Hypothalamus (tissue), 51 donors: Measurements from ENCODE around the gene GRIP1.
"Not testable (repeated sequence)": the region's sequence is repeated elsewhere in the genome, so short reads cannot be mapped to it uniquely, and the experiment has no call there.

Source experiments
- DNase-seq, 51 donors: peaks; one replicate each; lab custom pipeline; 2025; lab: John Stamatoyannopoulos, UW

GRIP1 gene

DNA sequence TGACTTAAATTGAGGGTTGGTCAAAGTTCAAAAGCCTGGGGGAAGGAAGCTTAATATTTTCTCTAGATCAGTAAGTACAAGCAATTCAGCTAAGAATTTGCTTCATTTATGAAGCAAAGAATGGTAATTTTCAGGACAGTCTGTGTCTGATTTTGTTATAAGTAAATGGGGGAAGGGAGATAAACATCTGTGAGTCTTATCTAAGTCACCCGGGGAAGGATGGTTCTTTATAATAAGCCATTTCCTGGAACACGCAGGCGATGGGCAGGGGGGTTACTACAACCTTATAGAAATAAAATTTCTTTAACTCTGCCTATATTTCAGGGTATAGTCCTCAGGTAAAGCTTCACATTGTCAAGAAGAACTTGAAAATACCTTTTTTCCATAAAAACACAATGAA, 333.7 kb downstream of the GRIP1 start:
- DNase-seq, result no peak

DNA sequence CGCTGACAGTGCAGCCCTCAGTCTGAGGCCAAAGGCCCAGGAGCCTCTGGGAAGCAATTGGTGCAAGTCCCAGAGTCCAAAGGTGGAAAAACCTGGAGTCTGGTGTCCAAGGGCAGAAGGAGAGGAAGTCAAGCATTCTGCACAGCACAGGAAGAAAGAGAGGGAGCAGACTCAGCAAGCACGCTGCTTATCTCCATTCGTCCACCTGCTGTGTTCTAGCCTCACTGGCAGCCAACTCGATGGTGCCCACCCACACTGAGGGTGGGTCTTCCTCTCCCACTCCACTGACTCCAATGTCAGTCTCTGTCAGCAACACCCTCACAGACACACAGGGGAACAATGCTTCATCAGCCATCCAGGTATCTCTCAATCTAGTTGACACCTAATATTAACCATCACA, 337.8 kb downstream of the GRIP1 start:
- no peak for DNase-seq

DNA sequence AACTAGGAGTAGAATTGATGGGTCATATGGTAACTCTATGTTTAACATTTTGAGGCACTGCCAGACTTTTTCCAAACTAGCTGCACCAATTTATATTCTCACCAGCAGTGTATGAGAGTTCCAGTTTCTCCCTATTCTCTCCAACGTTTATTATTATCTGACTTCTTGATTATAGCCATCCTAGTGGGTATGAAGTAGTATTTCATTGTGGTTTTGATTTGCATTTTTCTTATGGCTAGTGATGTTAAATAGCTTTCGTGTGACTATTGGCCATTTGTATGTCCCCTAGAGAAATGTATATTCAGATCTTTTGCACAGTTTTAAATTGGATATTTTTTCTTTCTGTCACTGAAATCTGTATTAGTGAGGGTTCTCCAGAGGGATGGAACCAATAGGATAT, 338.7 kb downstream of the GRIP1 start:
- no peak for DNase-seq

DNA sequence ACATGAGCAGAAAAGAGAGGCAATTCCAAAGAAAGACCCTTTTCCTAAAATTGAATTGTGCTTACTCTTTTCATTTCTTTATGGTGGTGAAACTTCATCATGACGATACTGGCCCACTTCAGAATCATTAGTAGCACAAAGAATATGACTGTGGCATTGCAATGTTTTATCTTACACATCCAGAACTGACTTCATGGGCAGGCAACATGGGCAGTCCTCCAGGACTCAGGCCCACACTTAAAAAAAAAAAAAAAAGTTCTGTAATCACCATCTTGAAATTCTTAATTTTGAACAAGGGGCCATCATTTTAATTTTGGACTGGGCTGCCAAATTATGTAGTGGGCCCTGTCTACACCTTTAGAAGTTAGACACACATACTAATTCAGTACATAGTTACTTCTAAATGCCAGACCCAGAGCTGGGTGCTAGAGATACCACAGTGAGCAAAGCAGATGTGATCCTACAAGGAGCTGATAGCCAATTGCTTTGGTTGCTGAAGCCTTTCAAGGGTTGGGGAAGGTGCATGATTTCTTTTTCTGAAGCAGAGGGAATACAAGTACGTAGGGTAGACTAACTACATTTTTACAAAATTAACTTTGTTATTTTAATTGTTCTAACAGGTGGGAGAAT, 341.4 kb downstream of the GRIP1 start:
- no peak for DNase-seq

DNA sequence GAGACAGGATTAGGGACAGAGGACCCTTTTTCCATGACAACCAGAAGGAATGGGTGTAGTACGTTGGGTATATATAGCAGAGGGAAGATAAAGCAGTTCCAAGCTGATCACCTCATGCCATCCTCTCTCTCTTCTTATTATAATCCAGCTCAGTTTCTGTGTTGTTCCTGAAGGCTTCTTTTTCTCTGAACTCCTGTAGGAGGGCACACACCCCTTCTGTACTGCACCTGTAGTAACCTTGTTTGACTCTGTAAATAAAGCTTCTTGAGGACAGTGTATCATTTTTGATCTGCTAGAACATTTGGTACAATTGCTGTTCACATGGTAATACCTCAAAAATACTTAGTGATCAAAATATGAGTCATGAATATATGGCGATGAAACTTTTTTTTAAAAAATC, 343.1 kb downstream of the GRIP1 start:
- DNase-seq, result peak in 1 of 51 donors; percentile 14

DNA sequence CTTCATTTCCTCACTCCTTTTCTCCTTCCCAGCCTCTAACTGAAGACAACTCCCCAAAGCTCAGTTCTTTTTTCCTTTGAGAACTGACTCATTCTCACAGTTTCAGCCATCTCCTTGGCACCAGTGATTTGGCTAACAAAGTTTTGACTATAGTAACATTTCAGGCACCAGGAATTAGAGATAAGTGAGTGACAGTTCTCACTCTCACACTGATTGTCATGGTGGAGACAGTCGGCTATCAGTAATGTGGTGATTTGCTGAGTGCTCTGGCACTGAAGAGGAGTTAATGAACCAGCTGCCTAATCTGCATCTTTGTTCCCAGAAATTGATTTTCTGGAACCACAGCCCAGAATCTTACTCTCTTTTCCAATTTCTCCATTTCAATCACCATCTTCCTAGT, 347.1 kb downstream of the GRIP1 start:
- no peak for DNase-seq

DNA sequence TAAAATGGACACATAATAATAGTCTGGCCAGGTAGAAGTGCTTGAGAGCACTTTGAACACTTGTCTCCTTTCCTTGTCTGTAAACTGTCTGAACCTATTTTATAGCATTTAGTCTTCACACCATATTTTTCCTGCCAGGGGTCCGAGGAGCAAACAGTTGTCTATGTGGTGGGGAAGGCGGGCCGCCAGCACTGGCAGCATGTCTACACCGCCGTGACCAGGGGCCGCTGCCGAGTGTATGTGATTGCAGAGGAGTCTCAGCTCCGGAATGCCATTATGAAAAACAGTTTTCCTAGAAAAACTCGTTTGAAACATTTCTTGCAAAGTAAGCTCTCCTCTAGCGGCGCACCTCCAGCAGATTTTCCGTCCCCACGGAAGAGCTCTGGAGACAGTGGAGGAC, 347.9 kb downstream of the GRIP1 start:
- no peak for DNase-seq

DNA sequence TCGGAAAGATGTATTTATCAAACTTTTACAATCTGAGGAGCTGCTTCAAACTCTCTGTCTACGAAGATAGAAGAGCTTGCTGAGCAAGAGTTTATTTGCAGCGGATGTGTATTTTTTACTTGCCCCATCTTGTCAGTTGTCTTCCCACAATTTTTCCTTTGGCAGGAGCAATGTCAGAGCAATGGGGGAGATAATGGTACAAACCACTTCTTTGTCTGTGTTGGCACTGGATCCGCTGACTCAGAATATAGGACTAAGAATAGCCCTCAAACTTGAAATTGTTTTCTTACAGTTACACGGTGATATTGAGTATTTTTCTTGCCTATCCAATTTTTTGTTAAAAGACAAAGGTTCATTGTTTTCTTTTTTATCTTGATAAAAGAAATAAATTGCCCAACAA, 348.9 kb downstream of the GRIP1 start:
- no peak for DNase-seq

DNA sequence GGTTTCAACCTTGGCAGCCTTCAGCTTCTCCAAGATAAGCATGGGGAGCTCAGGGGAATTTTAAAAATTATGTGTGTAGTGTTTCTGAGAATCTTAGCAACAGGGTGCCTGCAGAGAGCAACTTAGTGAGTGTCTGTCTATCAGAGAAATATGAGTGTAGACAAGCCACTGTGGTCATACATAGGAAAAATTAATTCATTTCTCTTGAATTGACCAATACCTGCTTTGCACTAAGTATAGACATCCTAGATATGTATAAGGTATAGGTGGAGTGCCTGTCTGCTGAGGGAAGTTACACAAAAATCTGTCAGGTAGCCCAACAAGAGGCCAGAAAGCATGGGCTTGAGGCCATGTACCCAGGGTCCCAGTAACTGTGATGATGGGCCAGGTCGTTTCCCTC, 355.9 kb downstream of the GRIP1 start:
- no peak for DNase-seq

DNA sequence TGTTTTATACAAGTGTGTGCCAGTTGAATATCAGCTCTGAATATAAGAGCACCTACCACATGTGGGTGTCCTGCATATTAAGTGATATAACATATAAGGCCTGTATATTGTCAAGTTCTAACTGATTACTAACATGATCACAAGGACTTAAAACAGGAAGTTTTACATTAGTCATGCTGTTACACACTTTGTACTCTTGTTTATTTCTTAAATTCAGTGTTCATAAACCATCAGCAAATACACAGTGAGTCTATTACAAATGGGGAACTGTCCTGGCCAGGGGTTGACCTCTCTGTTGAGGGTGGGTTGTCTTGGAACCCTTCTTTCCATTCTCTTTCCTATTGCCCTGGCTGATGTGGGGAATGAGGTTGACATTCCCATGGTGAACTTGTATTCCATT, 357.4 kb downstream of the GRIP1 start:
- no peak for DNase-seq

DNA sequence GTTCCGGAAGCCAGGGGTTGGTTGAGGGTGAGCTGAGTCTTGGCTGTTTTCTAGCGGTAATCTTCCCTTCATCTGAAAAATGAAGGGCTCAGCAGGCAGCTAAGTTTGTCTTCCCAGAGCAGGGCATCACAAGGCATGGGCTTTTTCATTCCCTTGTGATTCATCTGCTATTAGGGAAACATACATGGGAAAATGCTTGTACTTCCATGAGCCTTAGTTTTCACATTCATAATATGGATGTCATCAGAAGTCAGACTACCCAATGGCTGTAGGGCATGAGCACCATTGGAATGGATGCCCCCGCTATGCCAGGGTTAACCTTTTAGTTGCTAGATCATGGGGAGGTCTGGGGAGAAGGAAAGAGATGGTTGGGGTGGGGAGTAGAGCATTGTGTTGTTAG, 357.9 kb downstream of the GRIP1 start:
- DNase-seq, result no peak

DNA sequence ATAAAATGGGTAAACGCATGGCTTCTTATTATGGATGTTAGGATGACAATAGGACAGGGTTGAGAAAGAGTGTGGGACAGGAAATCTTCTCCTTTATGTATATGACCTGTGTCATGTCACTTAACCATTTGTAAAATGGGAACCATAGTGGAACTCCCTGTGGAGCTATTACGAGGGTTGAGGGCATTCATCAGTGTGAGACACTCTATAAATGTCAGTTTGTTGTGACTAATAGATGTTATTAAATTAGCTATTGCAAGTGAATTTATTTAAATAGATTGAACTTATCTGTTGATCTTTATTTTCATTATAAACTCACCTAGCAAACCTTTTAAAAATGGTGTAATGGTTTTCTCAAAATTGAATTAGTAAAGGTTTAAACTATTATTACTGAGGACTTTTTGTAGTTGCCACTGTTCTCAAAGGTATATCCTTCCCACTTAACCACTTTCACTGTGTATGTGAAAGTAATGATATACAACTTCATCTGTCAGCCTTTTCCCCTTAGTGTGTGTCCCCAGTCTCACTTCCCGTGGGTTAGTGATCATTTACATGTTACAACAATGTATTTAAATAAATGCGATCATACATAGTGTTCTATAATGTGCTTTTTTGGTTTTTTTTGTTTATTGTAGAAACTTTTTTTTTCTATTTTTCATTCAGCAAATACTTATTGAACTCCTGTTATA, 359.5 kb downstream of the GRIP1 start:
- no peak for DNase-seq

DNA sequence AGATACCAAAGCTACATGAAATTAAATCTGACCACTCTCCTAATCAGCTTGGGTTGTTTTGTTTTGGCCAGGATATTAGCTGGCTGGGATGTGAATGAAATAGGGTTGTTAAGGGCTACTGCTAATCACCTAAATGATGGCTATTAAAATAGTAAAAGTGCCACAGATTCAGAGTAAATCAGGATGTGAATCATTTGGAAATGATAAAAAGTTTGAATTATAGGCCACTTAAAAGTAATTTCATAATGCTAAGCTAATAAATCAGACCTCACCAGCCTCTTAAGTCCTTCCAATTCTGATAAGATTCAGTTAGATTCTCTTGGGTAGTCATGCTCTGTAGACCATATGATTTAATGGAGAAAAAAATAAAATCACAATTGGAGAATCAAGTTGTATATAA, 364.6 kb downstream of the GRIP1 start:
- DNase-seq, result no peak

DNA sequence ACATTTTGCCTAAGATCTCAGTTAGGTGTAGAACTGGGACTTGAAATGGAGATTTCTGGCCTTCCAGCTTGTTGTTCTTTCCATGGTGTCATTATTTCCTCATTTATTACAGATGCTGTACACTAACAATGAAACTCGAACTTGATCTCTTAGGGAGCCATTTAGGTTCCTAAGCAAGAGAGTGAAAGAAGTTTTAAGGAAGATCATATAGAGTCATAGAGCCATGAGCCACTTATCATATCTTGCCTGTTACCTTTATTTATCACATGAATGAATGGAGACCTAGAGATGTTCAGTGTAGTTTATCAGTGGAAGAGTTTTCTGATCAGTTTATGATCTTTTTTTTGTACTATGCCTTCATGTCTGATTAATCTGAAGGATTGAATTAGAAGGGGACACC, 366.7 kb downstream of the GRIP1 start:
- no peak for DNase-seq

DNA sequence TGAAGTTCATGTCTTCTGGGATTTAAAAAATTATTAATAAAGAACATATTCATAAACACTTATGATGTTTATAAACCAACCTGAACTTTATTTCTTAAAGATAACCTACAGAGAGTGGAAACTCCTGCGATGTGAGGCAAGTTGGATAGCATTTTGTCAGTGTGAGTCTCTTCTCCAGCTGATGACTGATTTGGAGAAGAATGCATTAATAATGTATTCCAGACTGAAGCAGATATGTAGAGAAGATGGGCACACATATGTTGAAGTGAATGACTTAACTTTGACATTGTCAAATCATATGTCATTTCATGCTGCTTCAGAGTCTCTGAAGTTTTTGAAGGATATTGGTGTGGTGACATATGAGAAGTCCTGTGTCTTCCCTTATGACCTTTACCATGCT, 369.3 kb downstream of the GRIP1 start:
- DNase-seq, result no peak

DNA sequence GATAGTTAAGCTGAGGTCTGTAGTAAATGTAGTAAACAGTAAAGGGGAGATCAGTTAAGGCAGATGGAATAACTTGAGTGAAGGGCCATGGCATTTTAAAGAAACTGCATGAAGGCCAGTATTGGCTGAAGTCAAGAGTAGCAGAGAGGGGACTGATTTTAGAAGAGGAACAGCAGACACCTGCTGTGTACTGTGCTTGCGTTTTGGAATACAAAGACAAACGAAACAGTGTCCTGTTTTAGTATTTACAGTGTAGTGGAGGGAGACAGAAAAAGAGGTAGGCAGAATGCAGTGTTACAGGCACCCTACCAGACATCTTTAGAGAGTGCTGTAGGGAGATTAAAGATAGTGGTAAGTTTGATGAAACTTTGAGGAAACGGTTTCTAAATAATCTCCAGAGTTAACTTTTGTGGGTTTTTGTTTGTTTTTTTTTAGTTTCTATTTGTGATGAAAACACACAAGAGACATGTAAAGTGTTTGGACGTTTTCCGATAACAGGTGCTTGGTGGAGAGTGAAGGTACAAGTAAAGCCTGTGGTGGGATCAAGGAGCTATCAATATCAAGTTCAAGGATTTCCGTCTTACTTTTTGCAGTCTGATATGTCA, 374.5 kb downstream of the GRIP1 start:
- DNase-seq, result no peak

DNA sequence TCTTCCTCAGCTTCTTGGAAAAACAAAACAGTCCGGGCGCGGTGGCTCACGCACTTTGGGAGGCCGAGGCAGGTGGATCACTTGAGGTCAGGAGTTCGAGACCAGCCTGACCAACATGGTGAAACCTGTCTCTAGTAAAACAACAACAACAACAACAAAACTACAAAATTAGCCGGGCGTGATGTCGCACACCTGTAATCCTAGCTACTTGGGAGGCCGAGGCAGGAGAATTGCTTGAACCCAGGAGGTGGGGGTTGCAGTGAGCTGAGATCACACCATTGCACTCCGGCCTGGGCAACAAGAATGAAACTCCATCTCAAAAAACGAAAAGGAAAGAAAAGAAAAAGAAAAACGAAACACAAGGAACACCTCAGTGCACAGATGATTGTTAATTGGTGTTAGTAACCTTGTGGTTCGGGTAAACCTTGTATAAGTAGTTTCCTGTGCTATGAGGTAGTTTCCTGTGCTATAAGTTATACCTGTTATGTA, 375.5 kb downstream of the GRIP1 start:
- not testable (repeated sequence) for DNase-seq

DNA sequence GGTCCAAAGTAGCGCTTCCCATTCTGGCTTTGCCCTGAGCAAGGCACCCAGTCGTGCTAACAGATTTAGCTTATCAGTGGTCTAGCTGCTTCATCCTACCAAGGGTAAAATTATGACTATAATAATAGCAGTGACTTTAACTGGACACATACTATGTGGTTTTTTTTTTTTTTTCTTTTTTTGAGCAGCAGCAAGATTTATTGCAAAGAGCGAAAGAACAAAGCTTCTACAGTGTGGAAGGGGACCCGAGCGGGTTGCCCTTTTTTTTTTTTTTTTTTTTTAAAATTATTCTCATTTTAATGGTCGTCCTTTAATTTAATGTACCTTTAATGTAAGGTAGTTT, 376.1 kb downstream of the GRIP1 start:
- DNase-seq, result no peak

DNA sequence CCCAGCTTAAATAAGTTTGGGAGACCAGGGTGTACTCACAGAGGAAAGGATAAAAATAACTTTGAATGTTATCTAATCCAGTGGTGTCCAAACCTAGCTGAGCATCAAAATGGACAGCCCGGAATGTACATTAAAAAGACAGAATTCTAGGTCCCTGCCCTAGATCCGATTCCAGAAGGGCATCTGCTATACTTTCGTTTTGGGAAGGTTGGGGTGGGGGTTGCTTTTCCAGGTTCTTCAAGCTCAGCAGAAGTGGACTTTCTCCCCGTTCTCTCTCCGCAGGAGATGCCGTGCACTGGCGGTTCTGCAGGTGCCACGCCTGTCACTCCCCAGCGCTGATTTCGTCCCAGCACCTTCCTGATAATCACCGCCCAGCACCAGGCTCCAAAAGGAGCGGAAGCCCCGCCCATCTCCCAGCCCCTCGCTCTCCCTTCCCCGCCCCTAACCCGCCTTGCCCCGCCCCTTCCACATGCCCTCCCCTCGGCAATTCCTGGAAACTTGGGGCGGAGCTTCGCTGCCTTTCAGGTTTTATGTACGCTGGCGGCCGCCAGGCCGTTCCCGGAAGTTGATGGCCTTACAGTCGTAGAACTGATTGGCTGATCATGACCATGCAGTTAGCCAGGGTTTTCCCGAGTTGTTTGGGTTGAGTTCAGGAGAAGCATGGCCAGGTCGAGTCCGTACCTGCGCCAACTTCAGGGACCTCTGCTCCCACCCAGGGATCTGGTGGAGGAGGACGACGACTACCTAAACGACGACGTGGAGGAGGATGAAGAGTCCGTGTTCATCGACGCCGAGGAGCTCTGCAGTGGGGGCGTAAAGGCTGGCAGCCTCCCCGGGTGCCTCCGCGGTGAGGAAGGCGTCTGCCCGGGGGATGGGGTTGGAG, 376.7 kb downstream of the GRIP1 start, which contains the start of gene HELB:
TSS of gene HELB (plus strand) at position 550 of the 883 bp plus-strand sequence. CDS start at position 661, 111 bp downstream.
- DNase-seq, result peak; percentile 34 to 97 (median 88)

DNA sequence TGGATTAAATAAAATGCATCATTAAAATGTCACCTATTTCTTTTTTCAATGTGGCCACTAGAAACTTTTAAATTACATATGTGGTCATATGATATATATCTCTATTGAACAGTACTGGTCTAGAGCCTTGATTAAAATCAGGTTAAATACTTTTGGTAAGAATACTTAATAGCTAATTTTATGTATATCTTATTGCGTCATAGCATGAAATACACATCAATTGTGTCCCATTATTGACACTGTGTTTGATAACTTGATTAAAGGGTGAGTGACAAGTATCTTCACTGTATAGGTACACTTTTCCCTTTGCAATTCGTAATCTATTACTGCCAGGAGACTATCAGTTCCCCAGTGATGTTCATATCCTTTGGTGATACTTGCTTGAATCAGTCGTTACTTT, 381.0 kb downstream of the GRIP1 start:
- no peak for DNase-seq
